HEK293 (cell line): ENCODE results near the gene SERINC5.
"Not testable (repeated sequence)": the region's sequence is repeated elsewhere in the genome, so short reads cannot be mapped to it uniquely, and the experiment has no call there.

Source experiments
- CTCF ChIA-PET: fragments of 350-600 bp; formaldehyde crosslinking; extraction: SDS; loops from one replicate; lab custom pipeline; 2021; ENCODE audit warnings: antibody characterized with exemption; lab: Yijun Ruan, JAX
- POLR2A ChIA-PET: fragments of 300-600 bp; formaldehyde crosslinking; extraction: SDS; loops from one replicate; lab custom pipeline; 2020; ENCODE audit warnings: antibody characterized with exemption, inconsistent platforms; lab: Yijun Ruan, JAX
- H3K27ac ChIP-seq: fragments of 200-500 bp; sonication (Bioruptor generic); 2 replicates; pipeline ENCODE4 v1.5.1; 2014; ENCODE audit warnings: low read depth, low read length, control low read depth, inconsistent platforms; ENCODE audit errors: extremely low read depth
- H3K36me3 ChIP-seq, 2 experiments: fragments of 200-500 bp in 1 of 2; sonication (Bioruptor generic) in 1 of 2; 1 replicate in 1 of 2; 2 replicates in 1 of 2; pipeline ENCODE4 v1.5.1; 2014 to 2017; ENCODE audit warnings: inconsistent platforms in 2 of 2, low read length in 2 of 2; ENCODE audit not compliant: control insufficient read depth in 2 of 2, insufficient read depth in 1 of 2
- H3K4me1 ChIP-seq: fragments of 200-500 bp; sonication (Bioruptor generic); 2 replicates; pipeline ENCODE4 v1.5.1; 2014; ENCODE audit warnings: mild to moderate bottlenecking, low read length, inconsistent platforms; ENCODE audit not compliant: control insufficient read depth, insufficient read depth
- H3K4me3 ChIP-seq: 2 replicates; pipeline ENCODE4 v1.5.1; 2011; ENCODE audit warnings: low read depth, mild to moderate bottlenecking, control low read depth, low read length, moderate library complexity
- H3K9me3 ChIP-seq: fragments of 200-500 bp; sonication (Bioruptor generic); 2 replicates; pipeline ENCODE4 v1.5.1; 2014; ENCODE audit warnings: low read depth, low read length, inconsistent platforms; ENCODE audit not compliant: control insufficient read depth, insufficient read depth
- GLI4 ChIP-seq: fragments of 450-650 bp; formaldehyde crosslinking; IDR thresholded peaks from 2 replicates; pipeline ENCODE4 v1.5.1; 2016; ENCODE audit warnings: missing biosample characterization, missing genetic modification characterization
- KLF7 ChIP-seq: fragments of 450-650 bp; formaldehyde crosslinking; IDR thresholded peaks from 2 replicates; pipeline ENCODE4 v1.5.1; 2016; ENCODE audit warnings: missing biosample characterization, missing genetic modification characterization, borderline replicate concordance
- TRIM28 ChIP-seq: IDR thresholded peaks from 2 replicates; pipeline ENCODE4 v1.6.1; 2011; ENCODE audit warnings: low read length, control low read depth, borderline replicate concordance
- ZIC2 ChIP-seq: fragments of 450-650 bp; formaldehyde crosslinking; IDR thresholded peaks from 2 replicates; pipeline ENCODE4 v1.5.1; 2016; ENCODE audit warnings: missing biosample characterization, missing genetic modification characterization
- ZNF138 ChIP-seq: fragments of 450-650 bp; formaldehyde crosslinking; IDR thresholded peaks from 2 replicates; pipeline ENCODE4 v1.5.1; 2016; ENCODE audit warnings: missing biosample characterization, missing genetic modification characterization, borderline replicate concordance
- ZNF140 ChIP-seq: fragments of 450-650 bp; formaldehyde crosslinking; IDR thresholded peaks from 2 replicates; pipeline ENCODE4 v1.5.1; 2016; ENCODE audit warnings: missing biosample characterization, missing genetic modification characterization
- ZNF23 ChIP-seq: fragments of 450-650 bp; formaldehyde crosslinking; IDR thresholded peaks from 2 replicates; pipeline ENCODE4 v1.5.1; 2016; ENCODE audit warnings: missing biosample characterization, missing genetic modification characterization, borderline replicate concordance
- ZNF423 ChIP-seq: fragments of 450-650 bp; formaldehyde crosslinking; IDR thresholded peaks from 2 replicates; pipeline ENCODE4 v1.5.1; 2016; ENCODE audit warnings: missing biosample characterization, missing genetic modification characterization
- ZNF600 ChIP-seq: fragments of 450-650 bp; formaldehyde crosslinking; IDR thresholded peaks from 2 replicates; pipeline ENCODE4 v1.5.1; 2016; ENCODE audit warnings: missing biosample characterization, missing genetic modification characterization
- ZNF701 ChIP-seq: fragments of 450-650 bp; formaldehyde crosslinking; IDR thresholded peaks from 2 replicates; pipeline ENCODE4 v1.5.1; 2016; ENCODE audit warnings: missing biosample characterization, missing genetic modification characterization
- ZNF747 ChIP-seq: fragments of 450-650 bp; formaldehyde crosslinking; IDR thresholded peaks from 2 replicates; pipeline ENCODE4 v1.5.1; 2016; ENCODE audit warnings: missing biosample characterization, missing genetic modification characterization
- ZNF843 ChIP-seq: fragments of 450-650 bp; formaldehyde crosslinking; IDR thresholded peaks from 2 replicates; pipeline ENCODE4 v1.5.1; 2016; ENCODE audit warnings: missing biosample characterization, missing genetic modification characterization
- TF ChIP-seq, protein P1 (sequence below): fragments of 450-650 bp; formaldehyde crosslinking; IDR thresholded peaks from 2 replicates; pipeline ENCODE4 v1.5.1; 2016; ENCODE audit warnings: missing biosample characterization, missing genetic modification characterization
- TF ChIP-seq, protein P2 (sequence below): fragments of 450-650 bp; formaldehyde crosslinking; IDR thresholded peaks from 2 replicates; pipeline ENCODE4 v1.5.1; 2016; ENCODE audit warnings: missing biosample characterization, missing genetic modification characterization, low read depth
- TF ChIP-seq, protein P3 (sequence below): fragments of 450-650 bp; formaldehyde crosslinking; IDR thresholded peaks from 2 replicates; pipeline ENCODE4 v1.5.1; 2016; ENCODE audit warnings: missing biosample characterization, missing genetic modification characterization
- TF ChIP-seq, protein P4 (sequence below): IDR thresholded peaks from 2 replicates; pipeline ENCODE4 v1.6.1; 2011; ENCODE audit warnings: mild to moderate bottlenecking, low read depth, low read length, borderline replicate concordance

SERINC5 gene

DNA sequence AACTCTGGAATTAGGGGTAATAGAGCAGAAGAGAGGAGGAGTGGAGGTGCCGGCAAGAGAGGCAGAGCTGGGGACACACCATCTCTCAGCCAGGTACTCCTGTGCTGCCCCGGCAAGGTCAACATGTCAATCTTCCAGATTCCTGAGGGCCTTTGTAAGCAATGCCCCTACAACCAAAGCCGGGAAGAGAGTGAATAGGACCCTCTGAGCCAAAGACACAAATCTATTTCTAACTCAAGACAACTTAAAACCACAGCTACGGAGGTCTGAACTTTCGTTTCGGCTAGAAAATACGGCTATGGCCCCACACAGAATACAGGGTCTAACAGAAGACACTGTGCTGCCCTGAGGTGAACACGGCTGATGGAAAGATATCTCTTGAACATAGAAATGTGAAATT lies 66.6 kb downstream of the SERINC5 start:
- Histone ChIP-seq H3K4me3 (no peak overlapping the region), H3K9me3 (no peaks in the 10 kb centered on the region), H3K36me3 (no peaks in the 10 kb centered on the region), H3K27ac (no peak overlapping the region), H3K4me1 (peaks cover under 1% of the 10 kb centered on the region; the same call in 1 of the 2 replicates)
- TF ChIP-seq, protein P1, sequence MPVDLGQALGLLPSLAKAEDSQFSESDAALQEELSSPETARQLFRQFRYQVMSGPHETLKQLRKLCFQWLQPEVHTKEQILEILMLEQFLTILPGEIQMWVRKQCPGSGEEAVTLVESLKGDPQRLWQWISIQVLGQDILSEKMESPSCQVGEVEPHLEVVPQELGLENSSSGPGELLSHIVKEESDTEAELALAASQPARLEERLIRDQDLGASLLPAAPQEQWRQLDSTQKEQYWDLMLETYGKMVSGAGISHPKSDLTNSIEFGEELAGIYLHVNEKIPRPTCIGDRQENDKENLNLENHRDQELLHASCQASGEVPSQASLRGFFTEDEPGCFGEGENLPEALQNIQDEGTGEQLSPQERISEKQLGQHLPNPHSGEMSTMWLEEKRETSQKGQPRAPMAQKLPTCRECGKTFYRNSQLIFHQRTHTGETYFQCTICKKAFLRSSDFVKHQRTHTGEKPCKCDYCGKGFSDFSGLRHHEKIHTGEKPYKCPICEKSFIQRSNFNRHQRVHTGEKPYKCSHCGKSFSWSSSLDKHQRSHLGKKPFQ = no peak
- no peak for TF ChIP-seq ZNF23 (tag by site-specific recombination)
- TF ChIP-seq, protein P2, sequence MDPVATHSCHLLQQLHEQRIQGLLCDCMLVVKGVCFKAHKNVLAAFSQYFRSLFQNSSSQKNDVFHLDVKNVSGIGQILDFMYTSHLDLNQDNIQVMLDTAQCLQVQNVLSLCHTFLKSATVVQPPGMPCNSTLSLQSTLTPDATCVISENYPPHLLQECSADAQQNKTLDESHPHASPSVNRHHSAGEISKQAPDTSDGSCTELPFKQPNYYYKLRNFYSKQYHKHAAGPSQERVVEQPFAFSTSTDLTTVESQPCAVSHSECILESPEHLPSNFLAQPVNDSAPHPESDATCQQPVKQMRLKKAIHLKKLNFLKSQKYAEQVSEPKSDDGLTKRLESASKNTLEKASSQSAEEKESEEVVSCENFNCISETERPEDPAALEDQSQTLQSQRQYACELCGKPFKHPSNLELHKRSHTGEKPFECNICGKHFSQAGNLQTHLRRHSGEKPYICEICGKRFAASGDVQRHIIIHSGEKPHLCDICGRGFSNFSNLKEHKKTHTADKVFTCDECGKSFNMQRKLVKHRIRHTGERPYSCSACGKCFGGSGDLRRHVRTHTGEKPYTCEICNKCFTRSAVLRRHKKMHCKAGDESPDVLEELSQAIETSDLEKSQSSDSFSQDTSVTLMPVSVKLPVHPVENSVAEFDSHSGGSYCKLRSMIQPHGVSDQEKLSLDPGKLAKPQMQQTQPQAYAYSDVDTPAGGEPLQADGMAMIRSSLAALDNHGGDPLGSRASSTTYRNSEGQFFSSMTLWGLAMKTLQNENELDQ (tag by site-specific recombination) = no peak
- no peak for TF ChIP-seq ZNF138
- no peak for TF ChIP-seq TRIM28
- POLR2A ChIA-PET = no interaction called here
- CTCF ChIA-PET = no interaction called here

DNA sequence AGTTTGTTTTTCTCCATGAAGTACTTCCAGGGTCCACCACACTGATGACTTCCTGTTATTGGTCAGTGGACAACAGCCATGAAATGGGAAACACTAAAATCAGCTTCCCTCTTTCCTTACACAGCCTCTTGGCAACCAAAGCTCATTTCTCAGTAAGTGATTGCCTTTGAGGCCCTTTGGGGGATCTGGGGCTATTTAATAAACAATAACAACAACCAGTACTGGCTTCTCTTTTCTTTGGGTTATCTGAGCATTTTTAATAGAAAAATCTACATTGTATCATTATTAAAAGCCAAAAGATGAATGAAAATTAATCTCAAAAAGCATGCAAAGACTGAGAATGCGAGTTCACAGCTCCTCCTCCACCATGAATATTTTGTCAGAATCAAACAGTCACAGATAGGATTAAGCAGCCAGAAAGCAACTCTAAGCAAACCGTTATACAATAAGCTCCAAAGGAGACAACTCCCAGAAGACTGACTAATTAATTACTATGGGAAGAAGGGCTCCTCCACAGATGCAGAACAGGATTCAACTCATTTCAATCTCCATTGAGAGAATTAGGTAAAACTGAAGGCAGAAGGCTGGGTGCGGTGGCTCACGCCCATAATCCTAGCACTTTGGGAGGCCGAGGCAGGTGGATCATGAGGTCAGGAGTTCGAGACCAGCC lies 68.3 kb downstream of the SERINC5 start:
- H3K36me3 ChIP-seq = no peaks in the 10 kb centered on the region

DNA sequence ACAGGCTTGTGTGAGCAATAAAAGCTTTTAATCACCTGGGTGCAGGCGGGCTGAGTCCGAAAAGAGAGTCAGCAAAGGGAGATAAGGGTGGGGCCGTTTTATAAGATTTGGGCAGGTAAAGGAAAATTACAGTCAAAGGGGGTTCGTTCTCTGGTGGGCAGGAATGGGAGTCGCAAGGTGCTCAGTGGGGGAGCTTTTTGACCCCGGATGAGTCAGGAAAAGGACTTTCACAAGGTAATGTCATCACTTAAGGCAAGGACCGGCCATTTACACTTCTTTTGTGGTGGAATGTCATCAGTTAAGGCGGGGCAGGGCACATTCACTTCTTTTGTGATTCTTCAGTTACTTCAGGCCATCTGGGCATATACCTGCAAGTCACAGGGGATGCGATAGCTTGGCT lies 70.3 kb downstream of the SERINC5 start:
- H3K27ac ChIP-seq, H3K36me3 ChIP-seq, H3K4me3 ChIP-seq, H3K9me3 ChIP-seq, CTCF ChIA-PET: not testable (repeated sequence)
- POLR2A ChIA-PET = interaction anchor here (0.9 kb wide), 2 partner anchors 10 to 71 kb away, joined by 3 read pairs; partner anchors contain the start of gene SERINC5
- peaks cover 12% of the 10 kb centered on the region for H3K4me1 ChIP-seq

More for the DNA sequence above, 68.3 kb downstream of the SERINC5 start:
- no peaks in the 10 kb centered on the region for H3K9me3 ChIP-seq
- CTCF ChIA-PET = interaction anchor here (0.7 kb wide), 1 partner anchor 57 kb away, joined by 4 read pairs; no protein-coding TSS in a partner anchor
- H3K4me3 ChIP-seq = no peak overlapping the region
- peaks cover 4% of the 10 kb centered on the region; the same call in 1 of the 2 replicates for H3K4me1 ChIP-seq
- H3K27ac ChIP-seq = no peak overlapping the region
- POLR2A ChIA-PET = interaction anchor here (0.7 kb wide), 1 partner anchor 32 kb away, joined by 5 read pairs; no protein-coding TSS in a partner anchor
- TF ChIP-seq, protein P3, sequence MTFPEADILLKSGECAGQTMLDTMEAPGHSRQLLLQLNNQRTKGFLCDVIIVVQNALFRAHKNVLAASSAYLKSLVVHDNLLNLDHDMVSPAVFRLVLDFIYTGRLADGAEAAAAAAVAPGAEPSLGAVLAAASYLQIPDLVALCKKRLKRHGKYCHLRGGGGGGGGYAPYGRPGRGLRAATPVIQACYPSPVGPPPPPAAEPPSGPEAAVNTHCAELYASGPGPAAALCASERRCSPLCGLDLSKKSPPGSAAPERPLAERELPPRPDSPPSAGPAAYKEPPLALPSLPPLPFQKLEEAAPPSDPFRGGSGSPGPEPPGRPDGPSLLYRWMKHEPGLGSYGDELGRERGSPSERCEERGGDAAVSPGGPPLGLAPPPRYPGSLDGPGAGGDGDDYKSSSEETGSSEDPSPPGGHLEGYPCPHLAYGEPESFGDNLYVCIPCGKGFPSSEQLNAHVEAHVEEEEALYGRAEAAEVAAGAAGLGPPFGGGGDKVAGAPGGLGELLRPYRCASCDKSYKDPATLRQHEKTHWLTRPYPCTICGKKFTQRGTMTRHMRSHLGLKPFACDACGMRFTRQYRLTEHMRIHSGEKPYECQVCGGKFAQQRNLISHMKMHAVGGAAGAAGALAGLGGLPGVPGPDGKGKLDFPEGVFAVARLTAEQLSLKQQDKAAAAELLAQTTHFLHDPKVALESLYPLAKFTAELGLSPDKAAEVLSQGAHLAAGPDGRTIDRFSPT (tag by site-specific recombination) = no peak
- TF ChIP-seq ZNF423 (tag by site-specific recombination) (no peak), ZIC2 (tag by site-specific recombination) (no peak)
- TF ChIP-seq, all 188 proteins: peak for 0

DNA sequence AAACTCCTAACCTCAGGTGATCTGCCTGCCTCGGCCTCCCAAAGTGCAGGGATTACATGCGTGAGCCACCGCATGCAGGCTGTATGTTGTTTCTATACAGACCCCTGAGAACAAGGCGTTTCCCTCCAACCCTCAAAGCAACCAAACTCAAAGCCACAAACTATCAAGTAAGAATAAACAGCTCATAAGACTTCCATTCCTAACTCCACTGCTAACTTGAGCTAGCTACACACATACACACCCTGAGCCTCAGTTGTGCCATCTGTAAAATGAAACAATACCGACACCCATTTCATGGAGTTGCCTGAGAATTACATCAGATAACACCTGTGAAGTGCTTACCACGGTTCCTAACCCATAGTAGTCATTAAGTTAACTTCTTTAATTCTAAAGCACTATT lies 70.8 kb downstream of the SERINC5 start:
- TF ChIP-seq, protein P3 (tag by site-specific recombination) = no peak
- TF ChIP-seq GLI4 (tag by site-specific recombination) (no peak), ZNF701 (tag by site-specific recombination) (no peak), KLF7 (no peak), ZNF747 (tag by site-specific recombination) (no peak), ZNF23 (tag by site-specific recombination) (no peak), ZNF140 (no peak), ZNF600 (no peak), ZNF843 (tag by site-specific recombination) (no peak)
- TF ChIP-seq, protein P4, sequence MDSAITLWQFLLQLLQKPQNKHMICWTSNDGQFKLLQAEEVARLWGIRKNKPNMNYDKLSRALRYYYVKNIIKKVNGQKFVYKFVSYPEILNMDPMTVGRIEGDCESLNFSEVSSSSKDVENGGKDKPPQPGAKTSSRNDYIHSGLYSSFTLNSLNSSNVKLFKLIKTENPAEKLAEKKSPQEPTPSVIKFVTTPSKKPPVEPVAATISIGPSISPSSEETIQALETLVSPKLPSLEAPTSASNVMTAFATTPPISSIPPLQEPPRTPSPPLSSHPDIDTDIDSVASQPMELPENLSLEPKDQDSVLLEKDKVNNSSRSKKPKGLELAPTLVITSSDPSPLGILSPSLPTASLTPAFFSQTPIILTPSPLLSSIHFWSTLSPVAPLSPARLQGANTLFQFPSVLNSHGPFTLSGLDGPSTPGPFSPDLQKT = no peak
- Histone ChIP-seq H3K9me3 (no peaks in the 10 kb centered on the region), H3K4me3 (no peak overlapping the region), H3K36me3 (no peaks in the 10 kb centered on the region), H3K4me1 (peaks cover 12% of the 10 kb centered on the region), H3K27ac (no peak overlapping the region)
- CTCF ChIA-PET = interaction anchor here (0.6 kb wide), 1 partner anchor 30 kb away, joined by 5 read pairs; no protein-coding TSS in a partner anchor
- POLR2A ChIA-PET = interaction anchor here (0.9 kb wide), 2 partner anchors 10 to 71 kb away, joined by 3 read pairs; partner anchors contain the start of gene SERINC5
